ENCODE data around the gene VWA5B2. TPM values are rescaled to one million over a fixed set of nuclear protein-coding genes. Genes with fewer than 3 reads are reported as not detected.

The VWA5B2 gene
- total RNA-seq, 4 donors from 2014 or later = 0.83 to 9.1 (median 6.9) TPM

- no peaks in the 10 kb centered on the region for H3K27me3 ChIP-seq
- DNase-seq = no peak
- no peaks in the 10 kb centered on the region for H3K36me3 ChIP-seq
- H3K4me1 ChIP-seq = no peaks in the 10 kb centered on the region
- H3K9me3 ChIP-seq = no peaks in the 10 kb centered on the region
- TF ChIP-seq, protein P1, sequence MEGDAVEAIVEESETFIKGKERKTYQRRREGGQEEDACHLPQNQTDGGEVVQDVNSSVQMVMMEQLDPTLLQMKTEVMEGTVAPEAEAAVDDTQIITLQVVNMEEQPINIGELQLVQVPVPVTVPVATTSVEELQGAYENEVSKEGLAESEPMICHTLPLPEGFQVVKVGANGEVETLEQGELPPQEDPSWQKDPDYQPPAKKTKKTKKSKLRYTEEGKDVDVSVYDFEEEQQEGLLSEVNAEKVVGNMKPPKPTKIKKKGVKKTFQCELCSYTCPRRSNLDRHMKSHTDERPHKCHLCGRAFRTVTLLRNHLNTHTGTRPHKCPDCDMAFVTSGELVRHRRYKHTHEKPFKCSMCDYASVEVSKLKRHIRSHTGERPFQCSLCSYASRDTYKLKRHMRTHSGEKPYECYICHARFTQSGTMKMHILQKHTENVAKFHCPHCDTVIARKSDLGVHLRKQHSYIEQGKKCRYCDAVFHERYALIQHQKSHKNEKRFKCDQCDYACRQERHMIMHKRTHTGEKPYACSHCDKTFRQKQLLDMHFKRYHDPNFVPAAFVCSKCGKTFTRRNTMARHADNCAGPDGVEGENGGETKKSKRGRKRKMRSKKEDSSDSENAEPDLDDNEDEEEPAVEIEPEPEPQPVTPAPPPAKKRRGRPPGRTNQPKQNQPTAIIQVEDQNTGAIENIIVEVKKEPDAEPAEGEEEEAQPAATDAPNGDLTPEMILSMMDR (IDR thresholded peaks at IDR 0.05) = no peak
- TF ChIP-seq POLR2A (IDR thresholded peaks at IDR 0.05) = no peak
- no peak overlapping the region for H3K4me3 ChIP-seq
- H3K27ac ChIP-seq = no peak overlapping the region
Measured at GRCh38 chr3:184209146-184209923, 20.1 kb upstream of the VWA5B2 start.

GRCh38 chr3:184211297-184211696, 18.1 kb upstream of the VWA5B2 start:
- DNase-seq = no peak
- no peak overlapping the region for H3K4me3 ChIP-seq
- H3K9me3 ChIP-seq = no peaks in the 10 kb centered on the region
- H3K27me3 ChIP-seq = no peaks in the 10 kb centered on the region
- no peaks in the 10 kb centered on the region for H3K4me1 ChIP-seq
- no peak overlapping the region for H3K27ac ChIP-seq
- TF ChIP-seq, protein P1 (IDR thresholded peaks at IDR 0.05) = no peak
- TF ChIP-seq POLR2A (IDR thresholded peaks at IDR 0.05) = no peak
- no peaks in the 10 kb centered on the region for H3K36me3 ChIP-seq

DNA sequence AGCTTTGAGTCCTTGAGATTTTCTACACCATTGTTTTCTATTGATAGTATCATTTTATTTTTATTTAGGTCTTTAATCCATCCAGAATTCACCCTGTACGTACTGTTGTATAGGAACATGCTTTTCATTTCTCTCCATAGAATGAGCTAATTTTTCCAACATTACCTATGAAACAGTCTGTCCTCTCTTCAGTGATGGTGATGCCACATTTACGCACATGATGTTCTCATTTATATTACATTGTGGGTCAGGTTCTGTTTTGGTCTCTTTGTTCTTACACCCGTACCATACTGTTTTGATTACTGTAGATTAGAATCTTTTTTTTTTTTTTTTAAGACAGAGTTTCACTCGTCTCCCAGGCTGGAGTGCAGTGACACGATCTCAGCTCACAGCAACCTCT, 17.7 kb upstream of the VWA5B2 start:
- H3K27ac ChIP-seq = no peak overlapping the region
- no peaks in the 10 kb centered on the region for H3K27me3 ChIP-seq
- no peaks in the 10 kb centered on the region for H3K36me3 ChIP-seq
- no peaks in the 10 kb centered on the region for H3K9me3 ChIP-seq
- H3K4me1 ChIP-seq = no peaks in the 10 kb centered on the region
- no peak overlapping the region for H3K4me3 ChIP-seq
- no peak for TF ChIP-seq POLR2A (IDR thresholded peaks at IDR 0.05)
- TF ChIP-seq, protein P1 (IDR thresholded peaks at IDR 0.05) = no peak
- no peak for DNase-seq

DNA sequence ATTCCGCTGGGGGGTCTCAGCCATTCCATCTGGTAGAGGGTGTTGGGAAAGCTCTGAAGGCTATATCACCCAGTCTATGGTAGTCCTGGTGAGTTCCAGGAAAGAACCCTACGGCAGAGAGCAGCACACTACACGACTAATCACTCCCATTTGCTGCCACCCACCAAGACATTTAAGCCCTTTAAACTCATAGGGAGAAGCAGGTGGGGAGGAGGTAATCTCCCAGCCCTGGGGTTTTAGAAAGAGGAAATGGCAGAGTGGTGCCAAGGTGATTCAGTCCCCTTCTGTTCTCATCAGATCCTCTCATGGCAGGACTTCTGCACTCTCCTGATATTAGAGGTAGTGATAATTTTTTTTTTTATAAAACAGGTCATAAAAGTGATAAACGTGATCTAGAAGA, 10.6 kb upstream of the VWA5B2 start:
- H3K27ac ChIP-seq = no peak overlapping the region
- DNase-seq = no peak
- no peaks in the 10 kb centered on the region for H3K27me3 ChIP-seq
- no peak for TF ChIP-seq POLR2A (IDR thresholded peaks at IDR 0.05)
- TF ChIP-seq, protein P1 (IDR thresholded peaks at IDR 0.05) = no peak
- H3K4me3 ChIP-seq = no peak overlapping the region
- no peaks in the 10 kb centered on the region for H3K9me3 ChIP-seq
- H3K4me1 ChIP-seq = no peaks in the 10 kb centered on the region
- no peaks in the 10 kb centered on the region for H3K36me3 ChIP-seq

DNA sequence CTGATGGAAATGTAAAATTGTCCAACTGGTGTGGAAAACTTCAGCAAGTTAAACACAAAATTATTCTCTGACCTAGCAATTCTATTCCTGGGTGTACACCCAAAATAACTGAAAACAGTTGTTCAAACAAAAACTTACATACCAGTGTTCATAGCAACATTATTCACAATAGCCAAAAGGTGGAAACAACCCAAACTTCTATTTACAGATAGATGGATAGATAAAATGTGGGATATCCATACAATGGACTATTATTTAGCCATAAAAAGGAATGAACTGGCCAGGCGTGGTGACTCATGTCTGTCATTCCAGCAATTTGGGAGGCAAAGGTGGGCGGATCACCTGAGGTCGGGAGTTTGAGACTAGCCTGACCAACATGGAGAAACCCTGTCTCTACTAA, 6.9 kb upstream of the VWA5B2 start:
- Histone ChIP-seq H3K9me3 (no peaks in the 10 kb centered on the region), H3K4me1 (no peaks in the 10 kb centered on the region), H3K4me3 (no peak overlapping the region), H3K36me3 (no peaks in the 10 kb centered on the region), H3K27ac (no peak overlapping the region), H3K27me3 (no peaks in the 10 kb centered on the region)
- TF ChIP-seq POLR2A (IDR thresholded peaks at IDR 0.05) = no peak
- DNase-seq = no peak

GRCh38 chr3:184223946-184224345, 5.4 kb upstream of the VWA5B2 start:
- TF ChIP-seq, protein P1 (IDR thresholded peaks at IDR 0.05) = no peak
- TF ChIP-seq POLR2A (IDR thresholded peaks at IDR 0.05) = no peak
- no peaks in the 10 kb centered on the region for H3K36me3 ChIP-seq
- no peak overlapping the region for H3K4me3 ChIP-seq
- H3K27ac ChIP-seq = no peak overlapping the region
- no peaks in the 10 kb centered on the region for H3K9me3 ChIP-seq
- peaks cover 0 to 3% (median under 1%) of the 10 kb centered on the region in 4 donors for H3K4me1 ChIP-seq
- no peaks in the 10 kb centered on the region for H3K27me3 ChIP-seq
- DNase-seq = no peak
